Activated T-cell treated with anti-CD3 and anti-CD28 coated beads, Interleukin-2, amount 50 U/mL, for 4 hours (primary cell): ENCODE measurements around the gene WNT7A. TPM values are rescaled to one million over a fixed set of nuclear protein-coding genes. Genes with fewer than 3 reads are reported as not detected.

Experiments
- ATAC-seq, 2 donors: fragments of 200-7000 bp; cut with Tn5 transposase; one replicate each; pipeline ENCODE4 v1.10.0; 2021
- DNase-seq: peaks from one replicate; pipeline ENCODE4 v3.0.0-alpha.2; 2020
- H3K27me3 Mint-ChIP-seq: one replicate; pipeline ENCODE4 v1.8.0; 2021; ENCODE audit warnings: low read depth, mixed read lengths
- H3K36me3 Mint-ChIP-seq: one replicate; pipeline ENCODE4 v1.8.0; 2022; ENCODE audit warnings: mixed read lengths; ENCODE audit not compliant: insufficient read depth
- H3K4me1 Mint-ChIP-seq: one replicate; pipeline ENCODE4 v1.8.0; 2021; ENCODE audit warnings: low read depth, mixed read lengths
- H3K4me3 Mint-ChIP-seq: one replicate; pipeline ENCODE4 v1.8.0; 2021; ENCODE audit warnings: mild to moderate bottlenecking, moderate library complexity, mixed read lengths
- H3K9me3 Mint-ChIP-seq: one replicate; pipeline ENCODE4 v1.8.0; 2021; ENCODE audit warnings: mixed read lengths
- total RNA-seq, 3 donors: library from RNA; stranded (reverse); gene quantifications; one replicate each; pipeline ENCODE4 v1.2.1, GENCODE V29; 2021

The WNT7A gene
- total RNA-seq, 3 donors from 2014 or later, result 0.08 to 0.24 (median 0.10) TPM

- Mint-ChIP-seq H3K9me3 (no peaks in the 10 kb centered on the region), H3K27me3 (peaks cover 5% of the 10 kb centered on the region), H3K4me1 (no peaks in the 10 kb centered on the region), H3K4me3 (no peak overlapping the region), H3K36me3 (no peaks in the 10 kb centered on the region)
- ATAC-seq (no peak), DNase-seq (no peak)
Measured at GRCh38 chr3:13800064-13800463, 79.8 kb downstream of the WNT7A start.

- Mint-ChIP-seq H3K4me3 (no peak overlapping the region), H3K27me3 (peaks cover 5% of the 10 kb centered on the region), H3K4me1 (no peaks in the 10 kb centered on the region), H3K9me3 (no peaks in the 10 kb centered on the region), H3K36me3 (no peaks in the 10 kb centered on the region)
- ATAC-seq (no peak), DNase-seq (no peak)
Measured at GRCh38 chr3:13798401-13798800, 81.5 kb downstream of the WNT7A start.

GRCh38 chr3:13796701-13797460 lies 83.0 kb downstream of the WNT7A start:
- Mint-ChIP-seq H3K9me3 (no peaks in the 10 kb centered on the region), H3K27me3 (peaks cover 5% of the 10 kb centered on the region), H3K4me1 (no peaks in the 10 kb centered on the region), H3K4me3 (no peak overlapping the region), H3K36me3 (no peaks in the 10 kb centered on the region)
- DNase-seq (no peak), ATAC-seq (no peak)

- H3K4me3 Mint-ChIP-seq, result no peak overlapping the region
- H3K4me1 Mint-ChIP-seq, result no peaks in the 10 kb centered on the region
- no peak for ATAC-seq
Measured at GRCh38 chr3:13795816-13796215, 84.1 kb downstream of the WNT7A start.

GRCh38 chr3:13794322-13794721 lies 85.5 kb downstream of the WNT7A start:
- no peaks in the 10 kb centered on the region for H3K36me3 Mint-ChIP-seq
- H3K4me3 Mint-ChIP-seq, result no peak overlapping the region
- H3K4me1 Mint-ChIP-seq, result no peaks in the 10 kb centered on the region
- DNase-seq, result no peak
- H3K9me3 Mint-ChIP-seq, result no peaks in the 10 kb centered on the region
- no peak for ATAC-seq
- peaks cover 7% of the 10 kb centered on the region for H3K27me3 Mint-ChIP-seq

More at GRCh38 chr3:13795816-13796215, 84.1 kb downstream of the WNT7A start:
- Mint-ChIP-seq H3K27me3 (peaks cover 5% of the 10 kb centered on the region), H3K9me3 (no peaks in the 10 kb centered on the region), H3K36me3 (no peaks in the 10 kb centered on the region)
- no peak for DNase-seq

- H3K36me3 Mint-ChIP-seq, result no peaks in the 10 kb centered on the region
Measured at GRCh38 chr3:13793451-13793850, 86.4 kb downstream of the WNT7A start.

GRCh38 chr3:13792512-13793371 lies 87.1 kb downstream of the WNT7A start:
- Mint-ChIP-seq H3K27me3 (peaks cover 8% of the 10 kb centered on the region), H3K36me3 (no peaks in the 10 kb centered on the region), H3K4me1 (no peaks in the 10 kb centered on the region), H3K4me3 (no peak overlapping the region), H3K9me3 (no peaks in the 10 kb centered on the region)
- DNase-seq (no peak), ATAC-seq (no peak)

More at GRCh38 chr3:13793451-13793850, 86.4 kb downstream of the WNT7A start:
- Mint-ChIP-seq H3K9me3 (no peaks in the 10 kb centered on the region), H3K4me3 (no peak overlapping the region), H3K27me3 (peaks cover 8% of the 10 kb centered on the region), H3K4me1 (no peaks in the 10 kb centered on the region)
- no peak for ATAC-seq
- DNase-seq, result no peak

- H3K4me1 Mint-ChIP-seq, result no peaks in the 10 kb centered on the region
- H3K9me3 Mint-ChIP-seq, result no peaks in the 10 kb centered on the region
- DNase-seq, result no peak
- no peak overlapping the region for H3K4me3 Mint-ChIP-seq
- peaks cover 8% of the 10 kb centered on the region for H3K27me3 Mint-ChIP-seq
- ATAC-seq, result no peak
- no peaks in the 10 kb centered on the region for H3K36me3 Mint-ChIP-seq
Measured at GRCh38 chr3:13792051-13792490, 87.8 kb downstream of the WNT7A start.

- peaks cover 8% of the 10 kb centered on the region for H3K27me3 Mint-ChIP-seq
- DNase-seq (no peak), ATAC-seq (no peak)
- H3K36me3 Mint-ChIP-seq, result no peaks in the 10 kb centered on the region
- H3K9me3 Mint-ChIP-seq, result no peaks in the 10 kb centered on the region
- no peak overlapping the region for H3K4me3 Mint-ChIP-seq
- no peaks in the 10 kb centered on the region for H3K4me1 Mint-ChIP-seq
Measured at GRCh38 chr3:13791198-13792050, 88.4 kb downstream of the WNT7A start.

- no peak for ATAC-seq
- Mint-ChIP-seq H3K9me3 (no peaks in the 10 kb centered on the region), H3K4me3 (no peak overlapping the region), H3K27me3 (peaks cover 5% of the 10 kb centered on the region), H3K36me3 (no peaks in the 10 kb centered on the region), H3K4me1 (no peaks in the 10 kb centered on the region)
- DNase-seq, result no peak
Measured at GRCh38 chr3:13790376-13791197, 89.3 kb downstream of the WNT7A start.

GRCh38 chr3:13788522-13789424 lies 91.1 kb downstream of the WNT7A start:
- no peaks in the 10 kb centered on the region for H3K9me3 Mint-ChIP-seq
- no peak overlapping the region for H3K4me3 Mint-ChIP-seq
- H3K4me1 Mint-ChIP-seq, result no peaks in the 10 kb centered on the region
- H3K27me3 Mint-ChIP-seq, result peaks cover 5% of the 10 kb centered on the region
- DNase-seq (no peak), ATAC-seq (no peak)
- H3K36me3 Mint-ChIP-seq, result no peaks in the 10 kb centered on the region

GRCh38 chr3:13787533-13788132 lies 92.2 kb downstream of the WNT7A start:
- no peak for DNase-seq
- H3K4me3 Mint-ChIP-seq, result no peak overlapping the region
- no peak for ATAC-seq

More at GRCh38 chr3:13787533-13788132, 92.2 kb downstream of the WNT7A start:
- no peaks in the 10 kb centered on the region for H3K9me3 Mint-ChIP-seq
- H3K27me3 Mint-ChIP-seq, result peaks cover 5% of the 10 kb centered on the region
- H3K36me3 Mint-ChIP-seq, result no peaks in the 10 kb centered on the region
- H3K4me1 Mint-ChIP-seq, result no peaks in the 10 kb centered on the region
